ENCODE data around the gene SGMS1. TPM values are rescaled to one million over a fixed set of nuclear protein-coding genes. Genes with fewer than 3 reads are reported as not detected.

SGMS1 gene
- total and polyA plus RNA-seq, 12 donors = 7.3 to 24.3 (median 17.1) TPM

DNA sequence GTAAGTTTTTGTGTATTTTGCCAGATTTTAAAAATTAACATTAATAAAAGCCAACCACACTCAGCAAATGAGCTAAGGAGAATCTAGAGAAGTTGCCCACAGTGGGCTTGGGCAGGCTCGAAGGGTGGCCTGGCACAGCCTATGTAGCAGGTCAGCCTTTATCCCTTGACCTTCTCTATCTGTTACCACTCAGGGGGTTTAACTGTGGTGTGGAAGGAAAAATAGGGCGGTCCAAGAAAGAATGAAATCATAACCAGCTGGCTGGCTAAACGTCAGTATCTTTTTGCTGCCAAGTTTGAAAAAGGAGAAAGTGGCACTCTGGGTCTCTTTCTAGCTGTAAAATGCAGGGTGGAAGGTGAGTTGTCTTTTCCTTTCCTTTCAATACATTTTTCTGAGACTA, 242.1 kb downstream of the SGMS1 start:
- DNase-seq = no peak
- peaks cover 0 to 70% (median 59%) of the 10 kb centered on the region in 9 donors for H3K4me1 ChIP-seq
- no peaks in the 10 kb centered on the region for H3K27me3 ChIP-seq
- H3K9me3 ChIP-seq = peaks cover 0 to 6% (median 0%) of the 10 kb centered on the region in 11 donors
- 33 to 39% methylated on average over 3 of the region's 3 CpGs for WGBS, 2 donors
- ATAC-seq = peak in 6 of 8 donors; percentile 11 to 64 (median 48)
- intact Hi-C loops (cut with DNase I) = loop anchor here in 1 of 10 donors (5.0 kb wide), 1 partner anchor 54 kb away; no protein-coding TSS in a partner anchor
- no peaks in the 10 kb centered on the region for H3K36me3 ChIP-seq
- H3K4me3 ChIP-seq = no peak overlapping the region
- peak overlapping the region in 6 of 10 donors; percentile 13 to 68 (median 52) for H3K27ac ChIP-seq
- TF ChIP-seq, protein P1, sequence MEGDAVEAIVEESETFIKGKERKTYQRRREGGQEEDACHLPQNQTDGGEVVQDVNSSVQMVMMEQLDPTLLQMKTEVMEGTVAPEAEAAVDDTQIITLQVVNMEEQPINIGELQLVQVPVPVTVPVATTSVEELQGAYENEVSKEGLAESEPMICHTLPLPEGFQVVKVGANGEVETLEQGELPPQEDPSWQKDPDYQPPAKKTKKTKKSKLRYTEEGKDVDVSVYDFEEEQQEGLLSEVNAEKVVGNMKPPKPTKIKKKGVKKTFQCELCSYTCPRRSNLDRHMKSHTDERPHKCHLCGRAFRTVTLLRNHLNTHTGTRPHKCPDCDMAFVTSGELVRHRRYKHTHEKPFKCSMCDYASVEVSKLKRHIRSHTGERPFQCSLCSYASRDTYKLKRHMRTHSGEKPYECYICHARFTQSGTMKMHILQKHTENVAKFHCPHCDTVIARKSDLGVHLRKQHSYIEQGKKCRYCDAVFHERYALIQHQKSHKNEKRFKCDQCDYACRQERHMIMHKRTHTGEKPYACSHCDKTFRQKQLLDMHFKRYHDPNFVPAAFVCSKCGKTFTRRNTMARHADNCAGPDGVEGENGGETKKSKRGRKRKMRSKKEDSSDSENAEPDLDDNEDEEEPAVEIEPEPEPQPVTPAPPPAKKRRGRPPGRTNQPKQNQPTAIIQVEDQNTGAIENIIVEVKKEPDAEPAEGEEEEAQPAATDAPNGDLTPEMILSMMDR (IDR thresholded peaks at IDR 0.05) = no peak

DNA sequence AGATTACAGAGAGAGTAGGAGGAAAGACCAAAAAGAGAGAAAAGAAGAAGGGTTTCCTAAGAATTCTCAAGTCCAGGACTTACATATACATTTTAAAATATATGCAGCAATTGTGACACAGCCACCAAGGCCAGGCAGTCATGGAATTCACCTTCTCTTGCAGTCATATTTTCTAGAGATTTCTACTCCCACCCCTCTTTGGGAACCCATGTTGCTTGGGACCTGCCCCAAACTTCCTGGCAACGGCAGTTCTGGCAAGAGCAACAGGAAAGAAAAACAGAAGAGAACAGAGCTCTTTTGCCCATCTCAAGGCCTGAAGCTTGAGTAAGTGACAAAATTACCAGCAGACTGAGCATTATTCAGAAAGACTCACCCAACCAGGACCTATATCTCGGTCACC, 244.1 kb downstream of the SGMS1 start:
- peaks cover 0 to 62% (median 53%) of the 10 kb centered on the region in 9 donors for H3K4me1 ChIP-seq
- ATAC-seq = no peak
- no peak overlapping the region for H3K4me3 ChIP-seq
- no peak overlapping the region for H3K27ac ChIP-seq
- no peak for DNase-seq
- peaks cover 0 to 6% (median 0%) of the 10 kb centered on the region in 11 donors for H3K9me3 ChIP-seq
- H3K27me3 ChIP-seq = no peaks in the 10 kb centered on the region
- TF ChIP-seq, protein P1 (IDR thresholded peaks at IDR 0.05) = no peak
- intact Hi-C loops (cut with DNase I) = loop anchor here in 3 of 10 donors (5.0 to 10.0 kb wide), 3 partner anchors 52 to 245 kb away; partner anchors contain the start of gene SGMS1 (in 1 of the 3)
- no peaks in the 10 kb centered on the region for H3K36me3 ChIP-seq
- 36 to 49% methylated on average over 2 of the region's 2 CpGs for WGBS, 2 donors

DNA sequence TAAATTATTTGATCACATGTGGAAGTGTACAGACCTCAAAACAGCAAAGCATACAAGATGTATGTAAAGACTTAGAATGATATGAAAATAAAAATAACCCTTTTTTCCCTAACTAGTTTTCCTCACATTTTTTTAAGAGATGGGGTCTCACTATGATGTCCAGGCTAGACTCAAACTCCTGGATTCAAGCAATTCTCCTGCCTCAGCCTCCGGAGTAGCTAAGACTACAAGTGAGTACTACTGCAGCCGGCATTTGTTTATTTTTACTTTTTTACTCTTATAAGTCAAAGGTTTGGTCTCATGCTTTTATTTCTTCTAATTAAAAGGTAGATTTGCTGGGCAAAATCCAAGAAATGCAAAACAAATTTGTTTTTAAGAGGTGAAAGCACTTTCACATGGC, 248.0 kb downstream of the SGMS1 start:
- WGBS, 2 donors = 73 to 99% methylated on average over 2 of the region's 2 CpGs
- H3K27me3 ChIP-seq = no peaks in the 10 kb centered on the region
- no peaks in the 10 kb centered on the region for H3K36me3 ChIP-seq
- TF ChIP-seq, protein P1 (IDR thresholded peaks at IDR 0.05) = no peak
- H3K27ac ChIP-seq = no peak overlapping the region
- H3K4me3 ChIP-seq = no peak overlapping the region
- no peak for DNase-seq
- intact Hi-C loops (cut with DNase I) = loop anchor here in 2 of 10 donors (10.0 kb wide), 2 partner anchors 149 to 249 kb away; partner anchors contain the start of gene SGMS1 (in 1 of the 2)
- peaks cover 0 to 52% (median 39%) of the 10 kb centered on the region in 9 donors for H3K4me1 ChIP-seq
- peaks cover 0 to 6% (median 0%) of the 10 kb centered on the region in 11 donors for H3K9me3 ChIP-seq
- no peak for ATAC-seq

DNA sequence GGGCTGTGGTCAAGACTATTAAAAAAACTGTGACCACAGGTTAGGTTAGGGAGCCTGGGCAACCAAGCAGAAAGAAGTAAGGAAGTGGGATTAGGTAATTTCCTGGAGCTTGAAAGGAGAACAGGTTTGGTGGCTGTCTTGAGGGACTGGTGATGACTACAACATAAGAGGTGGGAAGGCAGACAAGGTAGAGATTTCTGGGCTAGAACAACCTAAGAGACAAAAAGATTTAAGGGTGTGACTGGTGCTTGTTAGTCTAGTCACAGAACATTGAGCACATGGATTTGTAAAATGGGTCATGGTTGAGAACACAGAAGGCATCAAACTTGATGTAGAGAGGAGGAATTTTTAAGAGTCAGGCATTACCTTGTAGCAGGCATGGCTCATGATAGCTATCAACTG, 248.7 kb downstream of the SGMS1 start:
- Histone ChIP-seq H3K27ac (peak overlapping the region in 4 of 10 donors; percentile 62 to 77 (median 72)), H3K4me1 (peaks cover 0 to 45% (median 32%) of the 10 kb centered on the region in 9 donors), H3K4me3 (no peak overlapping the region), H3K9me3 (peaks cover 0 to 6% (median 0%) of the 10 kb centered on the region in 11 donors), H3K36me3 (no peaks in the 10 kb centered on the region), H3K27me3 (no peaks in the 10 kb centered on the region)
- TF ChIP-seq, protein P1 (IDR thresholded peaks at IDR 0.05) = no peak
- intact Hi-C loops (cut with DNase I) = loop anchor here in 2 of 10 donors (10.0 kb wide), 2 partner anchors 150 to 250 kb away; partner anchors contain the start of gene SGMS1 (in 1 of the 2)
- ATAC-seq (no peak), DNase-seq (no peak)

Measured in heart right ventricle (tissue), 16 donors.